Coronary artery (tissue), 2 donors: Measurements from ENCODE around the gene GPR25.

ENCODE experiments used
- DNase-seq: peaks from one replicate; pipeline ENCODE4 v3.0.0-alpha.2; 2017; ENCODE audit warnings: low spot score
- H3K27ac ChIP-seq, 2 donors: fragments of 200-600 bp; sonication (generic); one replicate each; pipeline ENCODE4 v1.5.1; 2016 to 2019
- H3K4me3 ChIP-seq: fragments of 200-600 bp; sonication (generic); 2 replicates; pipeline ENCODE4 v1.5.1; 2016; ENCODE audit warnings: mild to moderate bottlenecking, moderate library complexity
- TF ChIP-seq, protein P1 (sequence below): fragments of 200-600 bp; sonication (generic); IDR thresholded peaks from one replicate; pipeline ENCODE4 v1.5.1; 2019; ENCODE audit warnings: antibody characterized with exemption

The GPR25 gene

DNA sequence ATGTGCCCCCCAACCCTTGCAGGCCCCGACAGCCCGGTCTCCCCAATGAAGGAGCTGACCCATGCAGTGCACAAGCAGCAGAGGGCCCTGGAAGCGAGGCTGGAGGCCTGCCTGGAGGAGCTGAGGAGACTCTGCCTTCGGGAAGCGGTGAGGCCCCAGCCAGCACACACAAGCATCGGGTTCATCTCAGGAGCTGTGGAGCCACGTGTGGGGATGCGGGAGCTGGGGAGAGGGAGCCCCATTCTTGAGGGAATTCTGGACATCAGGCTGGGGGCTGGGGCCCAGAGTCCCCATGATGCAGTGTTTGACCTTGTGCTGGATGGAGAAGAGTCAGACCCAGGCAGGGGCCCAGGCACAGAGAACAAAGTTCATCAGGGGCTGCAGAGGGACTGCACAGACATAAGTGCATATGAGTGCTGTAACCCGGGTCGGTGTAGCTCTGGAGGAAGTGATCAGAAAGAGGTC, 26.7 kb downstream of the GPR25 start:
- TF ChIP-seq, protein P1, sequence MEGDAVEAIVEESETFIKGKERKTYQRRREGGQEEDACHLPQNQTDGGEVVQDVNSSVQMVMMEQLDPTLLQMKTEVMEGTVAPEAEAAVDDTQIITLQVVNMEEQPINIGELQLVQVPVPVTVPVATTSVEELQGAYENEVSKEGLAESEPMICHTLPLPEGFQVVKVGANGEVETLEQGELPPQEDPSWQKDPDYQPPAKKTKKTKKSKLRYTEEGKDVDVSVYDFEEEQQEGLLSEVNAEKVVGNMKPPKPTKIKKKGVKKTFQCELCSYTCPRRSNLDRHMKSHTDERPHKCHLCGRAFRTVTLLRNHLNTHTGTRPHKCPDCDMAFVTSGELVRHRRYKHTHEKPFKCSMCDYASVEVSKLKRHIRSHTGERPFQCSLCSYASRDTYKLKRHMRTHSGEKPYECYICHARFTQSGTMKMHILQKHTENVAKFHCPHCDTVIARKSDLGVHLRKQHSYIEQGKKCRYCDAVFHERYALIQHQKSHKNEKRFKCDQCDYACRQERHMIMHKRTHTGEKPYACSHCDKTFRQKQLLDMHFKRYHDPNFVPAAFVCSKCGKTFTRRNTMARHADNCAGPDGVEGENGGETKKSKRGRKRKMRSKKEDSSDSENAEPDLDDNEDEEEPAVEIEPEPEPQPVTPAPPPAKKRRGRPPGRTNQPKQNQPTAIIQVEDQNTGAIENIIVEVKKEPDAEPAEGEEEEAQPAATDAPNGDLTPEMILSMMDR, result no peak
- Histone ChIP-seq H3K4me3 (no peak overlapping the region), H3K27ac (no peak overlapping the region)
- DNase-seq, result no peak

DNA sequence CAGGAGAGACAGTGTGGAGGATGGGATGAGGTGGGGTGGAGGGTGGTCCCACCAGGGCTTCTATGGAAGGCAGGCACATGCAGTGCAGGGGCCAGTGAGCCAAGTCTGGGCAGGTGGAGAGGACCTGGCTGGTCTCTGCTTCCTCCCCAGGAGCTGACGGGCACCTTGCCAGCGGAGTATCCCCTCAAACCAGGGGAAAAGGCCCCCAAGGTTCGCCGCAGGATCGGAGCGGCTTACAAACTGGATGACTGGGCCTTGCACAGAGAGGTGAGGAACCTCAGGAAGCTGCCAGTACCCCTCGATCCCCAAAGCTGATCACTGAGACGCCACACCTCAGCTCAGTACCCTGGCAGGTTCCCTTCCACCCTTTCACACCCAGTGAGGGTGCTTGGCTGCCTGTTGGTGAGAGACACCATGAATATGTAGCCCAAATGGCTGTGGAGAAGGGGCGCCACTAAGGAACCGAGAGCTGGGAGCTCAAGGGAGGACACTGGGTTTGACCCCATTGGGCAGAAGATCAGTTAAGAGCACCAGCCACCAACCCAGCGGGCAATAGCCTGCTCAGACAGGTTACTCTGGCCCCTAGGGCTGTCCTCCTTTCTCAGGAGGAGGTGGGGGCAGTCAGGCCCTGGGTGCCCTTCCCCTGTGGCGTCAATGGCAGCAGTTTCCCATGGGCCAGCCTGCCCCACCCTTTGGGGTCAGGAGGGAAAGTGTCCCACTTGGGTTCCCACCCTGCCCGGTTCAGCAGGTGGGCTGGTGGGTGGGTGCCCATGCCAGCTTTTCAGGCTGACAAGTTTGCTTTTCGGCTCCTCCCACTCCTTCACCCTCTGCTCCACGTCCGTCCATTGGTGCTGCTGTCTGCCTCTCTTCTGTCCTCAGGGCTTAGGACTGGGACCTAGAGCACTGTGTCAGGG, 27.4 kb downstream of the GPR25 start:
- TF ChIP-seq, protein P1, result no peak
- no peak for DNase-seq
- Histone ChIP-seq H3K4me3 (no peak overlapping the region), H3K27ac (no peak overlapping the region)

DNA sequence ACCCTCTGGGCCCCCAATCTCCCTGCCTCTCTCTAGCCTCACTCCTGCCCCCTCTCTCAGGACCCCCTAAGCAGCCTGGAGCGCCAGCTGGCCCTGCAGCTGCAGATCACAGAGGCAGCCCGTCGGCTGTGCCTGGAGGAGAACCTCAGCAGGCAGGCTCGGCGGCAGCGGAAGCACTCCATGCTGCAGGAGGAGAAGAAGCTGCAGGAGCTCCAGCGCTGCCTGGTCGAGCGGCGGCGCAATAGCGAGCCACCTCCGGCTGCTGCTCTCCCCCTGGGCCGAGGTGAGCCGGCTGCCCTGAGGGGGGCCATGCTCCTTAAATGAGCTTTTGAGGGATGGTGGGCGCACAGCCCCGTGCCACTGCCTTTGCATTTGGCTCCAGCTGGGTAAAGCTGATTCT, 28.1 kb downstream of the GPR25 start:
- Histone ChIP-seq H3K4me3 (no peak overlapping the region), H3K27ac (no peak overlapping the region)
- TF ChIP-seq, protein P1, result no peak
- DNase-seq, result no peak

DNA sequence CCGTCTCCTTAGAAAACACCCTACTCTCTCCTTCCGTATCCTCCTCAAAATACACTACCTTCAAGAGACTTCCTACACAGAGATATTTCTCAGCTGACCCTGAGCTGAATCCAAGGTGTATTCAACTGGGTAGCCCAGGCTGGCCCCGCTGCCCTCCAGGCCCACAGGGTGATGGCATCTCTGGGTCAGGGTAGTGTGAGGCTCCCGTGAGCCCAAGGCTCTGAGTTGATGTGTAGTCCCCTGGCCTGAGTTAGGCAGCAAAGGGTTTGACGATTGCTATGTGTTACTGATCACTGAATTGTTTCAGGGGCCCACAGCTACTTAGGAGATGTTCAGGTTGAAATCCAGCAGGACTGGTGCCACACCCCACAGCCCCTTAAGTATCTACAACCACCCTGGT, 28.6 kb downstream of the GPR25 start:
- Histone ChIP-seq H3K27ac (no peak overlapping the region), H3K4me3 (no peak overlapping the region)
- TF ChIP-seq, protein P1, result no peak
- DNase-seq, result no peak

DNA sequence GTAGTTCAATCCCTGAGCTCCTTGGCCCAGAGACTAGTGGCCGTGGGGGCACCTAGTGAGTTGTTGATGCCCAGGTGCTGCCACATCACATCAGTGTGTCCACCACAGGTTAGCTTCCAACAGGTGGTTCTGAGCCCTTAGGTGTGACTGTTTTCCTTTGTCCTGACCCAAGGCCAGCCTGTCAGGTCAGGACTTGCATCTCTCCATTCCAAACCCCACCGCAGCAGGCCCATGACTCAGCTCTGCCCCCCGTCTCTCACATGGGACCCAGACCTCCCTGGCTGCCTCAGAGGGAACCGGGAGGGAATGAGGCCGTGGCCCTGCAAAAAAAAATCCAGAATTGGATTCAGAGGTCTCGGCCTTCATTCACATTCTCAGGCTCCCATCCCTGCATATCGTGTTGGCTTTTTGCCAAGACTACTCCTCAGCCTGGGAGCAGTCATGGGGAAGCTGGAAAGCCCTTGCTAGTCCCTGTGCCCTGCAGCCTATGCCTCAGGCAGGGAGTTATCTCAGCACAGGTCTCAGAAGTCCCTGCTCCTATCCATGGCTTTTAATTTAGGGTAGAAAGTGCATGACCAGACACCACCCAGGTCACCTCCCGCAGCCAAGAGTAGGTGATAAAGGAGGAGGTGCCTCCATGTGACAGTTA, 29.1 kb downstream of the GPR25 start:
- TF ChIP-seq, protein P1, result no peak
- Histone ChIP-seq H3K4me3 (no peak overlapping the region), H3K27ac (no peak overlapping the region)
- no peak for DNase-seq

DNA sequence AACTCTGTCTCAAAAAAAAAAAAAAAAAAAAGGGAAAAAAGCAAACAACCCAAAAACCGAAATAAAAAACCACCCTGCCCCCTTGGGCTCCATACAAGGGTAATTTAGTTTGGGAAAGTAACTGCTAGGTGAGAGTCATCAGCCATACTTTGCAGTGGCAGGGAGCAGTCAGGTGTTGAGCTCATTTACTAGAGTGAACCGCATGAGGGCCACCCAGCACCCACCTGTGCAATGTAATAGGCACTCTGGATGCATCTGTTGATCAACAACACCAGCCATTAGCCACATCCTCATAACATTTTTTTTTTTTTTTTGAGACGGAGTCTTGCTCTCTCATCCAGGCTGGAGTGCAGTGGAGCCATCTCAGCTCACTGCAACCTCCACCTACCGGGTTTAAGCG, 31.0 kb downstream of the GPR25 start:
- H3K27ac ChIP-seq, result no peak overlapping the region
- H3K4me3 ChIP-seq, result no peak overlapping the region
- DNase-seq, result no peak
- TF ChIP-seq, protein P1, result no peak
